Kidney capillary endothelial cell (primary cell): ENCODE measurements around the gene CRYBA1.
"Not testable (repeated sequence)": the region's sequence is repeated elsewhere in the genome, so short reads cannot be mapped to it uniquely, and the experiment has no call there.

Source experiments
- DNase-seq: peaks from one replicate; pipeline ENCODE4 v3.0.0-alpha.2; 2018; ENCODE audit warnings: low spot score

Gene CRYBA1, protein sequence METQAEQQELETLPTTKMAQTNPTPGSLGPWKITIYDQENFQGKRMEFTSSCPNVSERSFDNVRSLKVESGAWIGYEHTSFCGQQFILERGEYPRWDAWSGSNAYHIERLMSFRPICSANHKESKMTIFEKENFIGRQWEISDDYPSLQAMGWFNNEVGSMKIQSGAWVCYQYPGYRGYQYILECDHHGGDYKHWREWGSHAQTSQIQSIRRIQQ

DNA sequence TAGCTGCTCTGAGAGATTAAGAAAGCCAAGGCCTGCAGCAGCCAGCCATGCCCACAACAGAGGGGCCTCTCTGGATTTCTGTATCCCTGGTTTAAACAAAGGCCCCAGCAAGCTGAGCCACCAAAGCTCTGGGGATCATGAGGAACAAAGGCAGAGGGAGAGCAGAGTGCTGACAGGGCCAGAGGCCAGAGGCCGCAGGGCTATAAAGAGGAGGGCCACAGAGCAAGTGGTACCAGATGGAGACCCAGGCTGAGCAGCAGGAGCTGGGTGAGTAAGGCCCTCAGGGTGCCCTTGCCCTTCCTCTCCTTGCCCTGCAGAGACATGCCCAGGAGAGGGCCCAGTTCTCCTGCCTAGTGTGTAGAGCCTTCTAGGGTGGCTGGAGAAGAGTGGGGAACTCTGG, at the start of gene CRYBA1:
Gene CRYBA1 (plus strand): TSS at position 232 of the 400 bp plus-strand sequence. CDS start 5 bp downstream, at position 237.
- no peak for DNase-seq

DNA sequence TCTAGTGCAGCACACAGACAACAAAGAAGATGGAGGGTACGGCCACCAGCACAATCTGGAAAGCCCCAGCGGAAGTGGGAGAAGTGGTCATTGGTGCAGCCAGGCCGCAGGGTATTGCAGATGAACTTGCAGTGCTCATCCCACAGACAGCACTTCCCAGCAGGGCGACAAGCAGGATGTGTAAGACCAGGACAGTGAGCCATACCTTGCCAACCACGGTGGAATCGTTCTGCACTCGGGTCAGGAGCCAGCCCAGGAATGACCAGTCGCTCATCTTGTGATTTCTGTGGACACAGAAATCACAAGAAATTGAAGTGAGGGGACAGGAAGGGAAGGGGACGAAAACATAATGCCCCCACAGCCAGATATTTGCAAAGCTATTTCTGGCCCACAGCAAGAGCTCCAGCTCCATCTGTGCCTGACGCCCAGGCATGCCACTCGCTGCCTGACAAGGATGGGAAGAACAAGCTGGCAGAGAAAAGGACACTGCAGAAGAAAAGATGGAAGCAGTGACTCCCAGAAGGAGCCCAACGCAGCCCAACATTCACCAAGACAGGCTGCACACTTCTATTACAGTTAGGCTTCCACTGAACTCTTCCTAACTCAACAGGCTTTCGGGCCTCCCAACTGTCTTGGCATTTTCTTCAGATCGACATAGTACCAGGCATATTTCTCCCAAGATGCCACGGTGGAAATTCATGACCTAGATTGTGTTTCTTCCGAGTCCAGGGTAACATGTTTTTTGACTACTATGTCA, 49.0 kb upstream of the CRYBA1 start:
- DNase-seq = no peak

DNA sequence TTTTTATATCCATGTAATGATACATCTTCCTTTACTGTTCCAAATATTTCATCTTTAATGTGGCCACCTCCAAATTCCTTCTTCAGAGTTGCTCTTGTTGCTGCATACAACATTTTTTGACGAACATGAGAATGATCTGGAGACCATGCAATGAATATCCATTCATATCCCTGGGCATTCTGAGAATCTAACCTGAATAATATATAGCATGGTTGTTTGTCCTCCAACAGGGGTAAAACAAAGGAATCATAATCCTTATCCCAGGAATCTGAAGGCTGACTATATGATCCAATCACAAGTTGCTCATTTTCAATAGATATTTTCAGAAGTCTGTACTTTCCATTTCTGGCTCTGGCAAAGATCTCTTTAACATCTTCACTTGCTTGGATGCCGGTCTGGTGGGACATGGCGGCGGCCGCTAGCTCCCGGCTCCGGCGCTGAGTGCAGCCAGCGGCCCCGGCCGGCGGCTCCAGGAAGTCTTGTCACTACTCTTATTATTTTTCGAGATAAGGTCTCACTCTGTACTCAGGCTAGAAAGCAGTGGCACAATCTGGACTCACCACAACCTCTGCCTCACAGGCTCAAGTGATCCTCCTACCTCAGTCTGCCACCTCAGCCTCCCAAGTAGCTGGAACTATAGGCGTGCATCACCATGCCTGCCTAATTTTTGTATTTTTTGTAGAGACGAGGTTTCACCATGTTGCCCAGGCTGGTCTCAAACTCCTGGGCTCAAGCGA, 42.4 kb upstream of the CRYBA1 start:
- DNase-seq = not testable (repeated sequence)

DNA sequence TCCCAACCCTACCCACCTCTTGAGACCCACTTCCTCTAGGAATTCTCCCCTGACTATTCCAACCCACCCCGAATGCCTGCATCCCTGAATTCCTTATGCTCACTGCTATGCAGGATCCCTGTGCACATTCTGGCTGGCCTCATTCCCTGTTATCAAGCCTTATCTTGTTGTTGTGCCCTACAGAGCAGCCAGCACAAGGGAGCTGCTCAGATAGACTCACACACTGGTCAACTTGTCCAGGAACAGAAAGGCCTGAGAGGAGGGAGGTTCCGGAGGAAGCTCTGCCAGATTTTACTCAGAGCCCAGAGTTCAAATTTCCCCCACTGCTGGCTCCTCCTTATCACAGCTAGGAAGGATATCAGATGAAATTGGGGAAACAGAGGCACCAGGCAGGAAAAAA, 41.6 kb upstream of the CRYBA1 start:
- no peak for DNase-seq

DNA sequence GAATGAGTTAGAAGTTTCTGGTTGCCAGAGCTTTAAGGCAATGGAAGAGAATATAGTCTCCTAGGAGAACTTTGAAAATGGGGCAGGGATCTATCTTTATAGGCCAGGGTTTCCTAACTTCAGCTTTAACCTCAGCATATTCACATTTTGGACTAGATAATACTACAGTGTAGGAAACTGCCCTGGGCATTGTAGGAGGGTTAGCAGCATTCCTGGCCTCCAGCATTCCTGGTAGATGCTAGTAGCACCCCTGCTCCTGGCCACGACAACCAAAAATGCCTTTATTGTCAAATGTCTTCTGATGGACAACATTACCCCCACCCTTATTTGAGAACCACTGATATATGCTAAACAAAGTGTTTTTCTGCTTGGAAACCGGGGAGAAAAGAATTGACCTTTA, 38.7 kb upstream of the CRYBA1 start:
- no peak for DNase-seq

DNA sequence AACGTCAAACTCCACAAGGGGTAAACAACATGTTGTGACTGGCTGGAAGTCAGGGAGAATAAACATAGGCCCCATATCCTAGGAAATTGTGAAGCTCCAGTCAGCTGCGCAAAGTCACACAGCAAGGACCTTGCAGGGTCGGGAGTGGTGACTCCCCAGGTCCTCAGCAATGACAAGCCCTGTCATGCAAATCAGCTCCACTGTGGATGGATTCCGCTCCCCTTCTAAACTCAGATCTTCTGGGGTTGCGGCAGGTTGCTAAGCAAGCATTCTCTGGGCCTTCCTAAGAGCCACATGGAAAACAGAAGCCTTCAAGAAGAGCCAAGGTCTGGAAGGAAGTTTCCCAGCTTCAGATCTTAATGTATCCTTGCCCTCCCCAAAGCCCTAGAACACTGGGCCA, 37.6 kb upstream of the CRYBA1 start:
- no peak for DNase-seq

DNA sequence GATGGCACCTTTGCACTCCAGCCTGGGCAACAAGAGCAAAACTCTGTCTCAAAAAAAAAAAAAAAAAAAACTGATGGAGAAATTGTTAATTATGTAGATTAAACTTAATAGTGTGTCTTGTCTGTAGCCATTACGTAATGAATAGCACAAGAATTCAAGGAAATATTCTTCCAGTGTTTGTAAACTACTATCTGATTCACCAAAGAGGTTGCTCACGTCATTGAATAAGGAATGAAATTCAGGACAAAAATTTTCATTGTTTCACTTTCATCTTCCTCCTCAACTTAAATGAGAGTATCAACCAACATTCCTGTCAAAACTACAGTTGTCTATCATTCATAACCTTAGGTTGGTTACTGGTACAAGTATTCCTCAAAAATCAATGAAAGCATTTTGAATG, 35.8 kb upstream of the CRYBA1 start:
- DNase-seq = no peak

DNA sequence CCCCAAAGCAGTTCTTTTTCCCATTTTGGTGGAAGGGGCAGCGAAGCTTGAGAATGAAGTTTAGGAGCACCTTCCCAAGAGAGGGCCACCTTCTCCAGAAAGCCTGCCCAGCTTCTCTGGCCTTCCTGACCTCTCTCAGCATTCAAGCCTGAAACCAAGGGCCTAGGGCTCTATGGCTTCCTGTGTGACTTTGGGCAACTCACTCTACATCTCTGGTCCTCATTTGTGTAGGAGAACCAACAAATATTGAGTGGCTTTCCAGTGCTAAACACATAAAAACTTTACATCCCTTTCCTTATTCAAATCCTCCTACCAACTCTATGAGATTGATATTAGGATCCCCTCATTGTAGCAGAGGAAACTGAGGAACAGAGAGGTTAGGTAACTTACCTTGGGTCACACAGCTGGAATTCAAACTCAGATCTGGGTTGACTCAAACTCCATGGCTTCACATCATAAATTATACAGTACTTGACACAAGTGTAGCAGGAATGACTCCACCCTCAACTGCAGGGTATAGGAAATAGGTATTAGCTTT, 34.5 kb upstream of the CRYBA1 start:
- no peak for DNase-seq

DNA sequence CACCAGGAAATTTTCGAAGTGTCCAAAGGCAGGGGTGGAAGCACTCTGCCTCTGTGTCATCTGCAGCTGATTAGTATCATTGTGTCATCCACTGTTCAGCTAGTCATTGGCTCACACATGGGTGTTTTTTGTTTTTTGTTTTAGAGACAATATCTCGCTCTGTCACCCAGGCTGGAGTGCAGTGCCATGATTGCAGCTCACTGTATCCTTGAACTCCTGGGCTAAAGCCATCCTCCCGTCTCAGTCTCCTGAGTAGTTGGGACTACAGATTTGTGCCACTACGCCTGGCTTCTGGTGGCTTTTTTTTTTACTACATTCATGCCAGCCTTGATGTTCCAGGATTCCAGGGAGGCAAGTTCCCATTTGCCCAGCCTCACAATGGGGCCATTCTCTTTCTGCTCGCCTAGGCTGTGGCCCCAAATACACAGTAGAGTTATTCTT, 34.0 kb upstream of the CRYBA1 start:
- DNase-seq = no peak

DNA sequence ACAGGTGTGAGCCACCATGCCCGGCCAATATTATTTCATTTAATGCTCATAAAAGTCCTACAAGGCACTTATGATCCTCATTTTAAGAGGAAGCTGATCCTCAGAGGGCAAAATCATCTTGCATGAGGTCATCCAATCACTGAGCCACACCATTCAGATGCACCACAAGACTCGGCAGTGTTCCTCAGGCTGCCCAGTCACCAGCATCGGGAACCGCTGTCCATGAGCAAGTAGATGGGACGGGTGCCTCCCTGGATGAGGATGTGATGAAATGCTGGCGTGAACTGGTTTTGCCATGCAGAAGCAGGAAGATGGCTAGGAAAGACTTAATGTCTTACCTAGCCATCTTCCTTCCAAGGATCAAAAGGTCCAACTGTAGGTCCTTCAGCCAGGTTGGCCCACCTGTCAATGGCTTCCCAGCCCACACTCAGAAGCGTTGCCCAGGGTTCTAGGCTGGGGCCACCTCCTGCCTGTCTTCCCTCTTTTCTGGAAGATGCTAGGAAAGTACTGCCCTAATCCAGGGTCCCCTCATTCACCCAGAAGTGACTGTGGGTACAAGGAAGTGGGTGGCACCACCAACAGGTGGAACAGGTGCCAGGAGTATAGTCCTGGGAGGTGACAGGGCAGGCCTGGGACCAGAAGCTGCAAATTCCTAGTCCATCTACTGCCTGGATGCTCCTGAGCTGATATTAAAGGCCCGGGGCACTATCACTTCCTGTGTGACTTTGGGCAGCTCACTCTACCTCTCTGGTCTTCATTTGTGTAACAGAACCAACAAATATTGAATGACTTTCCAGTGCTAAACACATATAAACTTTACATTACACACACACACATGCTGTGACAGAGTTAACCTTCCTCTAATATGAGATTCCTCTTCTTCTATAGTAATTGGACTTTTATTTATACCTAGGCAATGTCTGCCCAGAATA, 32.2 kb upstream of the CRYBA1 start:
- no peak for DNase-seq

DNA sequence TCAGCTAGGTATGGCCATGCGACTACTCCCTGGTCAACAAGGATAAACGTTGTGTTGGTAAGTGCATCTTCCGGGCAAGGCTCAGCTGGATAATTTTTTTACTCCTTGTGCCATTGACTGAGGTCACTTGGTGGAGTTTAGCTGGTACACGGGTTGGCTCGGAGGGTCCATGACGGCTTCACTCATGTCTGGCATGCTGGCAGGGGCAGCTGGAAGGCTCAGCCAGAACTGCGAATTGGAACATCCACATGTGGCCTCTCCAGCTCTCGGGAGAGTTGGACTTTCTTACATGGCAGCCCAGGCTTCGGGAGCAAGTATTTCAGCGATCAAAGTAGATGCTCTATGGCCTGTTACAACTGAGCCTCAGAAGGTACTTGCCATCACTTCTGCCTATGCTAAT, 31.5 kb upstream of the CRYBA1 start:
- no peak for DNase-seq

DNA sequence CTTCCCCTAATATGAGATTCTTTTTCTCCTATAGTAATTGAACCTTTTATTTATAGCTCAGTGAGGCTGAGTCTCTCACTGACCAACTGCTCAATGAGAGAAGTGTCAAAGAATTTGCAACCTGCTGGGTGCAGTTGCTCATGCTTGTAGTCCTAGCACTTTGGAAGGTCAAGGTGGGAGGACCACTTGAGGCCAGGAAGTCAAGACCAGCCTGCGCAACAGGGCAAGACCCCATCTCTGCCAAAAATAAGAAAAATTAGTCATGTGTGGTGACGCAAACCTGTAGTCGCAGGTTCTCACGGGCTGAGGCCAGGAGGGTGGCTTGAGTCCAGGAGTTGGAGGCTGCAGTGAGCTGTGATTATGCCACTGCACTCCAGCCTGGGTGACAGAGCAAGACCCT, 30.9 kb upstream of the CRYBA1 start:
- DNase-seq = no peak

DNA sequence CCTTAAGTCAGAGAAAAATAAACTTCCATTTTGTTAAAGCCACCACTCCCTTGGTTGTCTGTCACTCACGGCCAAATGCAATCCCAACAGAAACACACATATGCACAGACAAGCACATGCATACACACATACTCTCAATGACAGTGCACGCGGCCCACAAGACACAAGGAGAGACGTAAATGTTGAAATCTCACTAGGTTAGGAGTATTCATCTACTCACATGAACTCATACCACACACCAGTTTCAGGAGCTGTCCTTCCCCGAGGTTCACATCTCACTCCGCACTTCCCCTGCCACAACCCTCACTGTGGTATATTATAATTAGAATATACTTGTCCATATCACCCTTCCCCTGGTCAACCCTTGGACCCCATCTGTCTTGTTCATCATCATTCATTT, 30.5 kb upstream of the CRYBA1 start:
- DNase-seq = no peak

DNA sequence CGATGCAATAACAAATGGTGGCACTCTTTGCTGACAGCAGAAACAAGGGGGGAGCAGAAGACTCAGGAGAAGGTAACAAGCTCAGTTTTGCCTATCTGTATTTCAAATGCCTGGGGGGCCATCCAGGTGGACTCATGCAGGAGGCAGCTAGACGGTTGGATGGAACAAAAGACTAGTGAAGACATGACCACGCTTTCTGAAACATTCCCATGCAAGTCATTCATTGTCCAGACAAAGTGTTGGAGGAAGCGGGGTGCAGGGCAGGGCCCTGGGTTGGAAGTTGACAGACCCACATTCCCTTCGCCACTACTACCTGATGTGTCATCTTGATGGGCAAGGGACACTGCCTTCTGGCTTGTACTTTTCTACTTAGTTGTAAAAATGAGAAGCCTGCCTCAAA, 29.8 kb upstream of the CRYBA1 start:
- no peak for DNase-seq

DNA sequence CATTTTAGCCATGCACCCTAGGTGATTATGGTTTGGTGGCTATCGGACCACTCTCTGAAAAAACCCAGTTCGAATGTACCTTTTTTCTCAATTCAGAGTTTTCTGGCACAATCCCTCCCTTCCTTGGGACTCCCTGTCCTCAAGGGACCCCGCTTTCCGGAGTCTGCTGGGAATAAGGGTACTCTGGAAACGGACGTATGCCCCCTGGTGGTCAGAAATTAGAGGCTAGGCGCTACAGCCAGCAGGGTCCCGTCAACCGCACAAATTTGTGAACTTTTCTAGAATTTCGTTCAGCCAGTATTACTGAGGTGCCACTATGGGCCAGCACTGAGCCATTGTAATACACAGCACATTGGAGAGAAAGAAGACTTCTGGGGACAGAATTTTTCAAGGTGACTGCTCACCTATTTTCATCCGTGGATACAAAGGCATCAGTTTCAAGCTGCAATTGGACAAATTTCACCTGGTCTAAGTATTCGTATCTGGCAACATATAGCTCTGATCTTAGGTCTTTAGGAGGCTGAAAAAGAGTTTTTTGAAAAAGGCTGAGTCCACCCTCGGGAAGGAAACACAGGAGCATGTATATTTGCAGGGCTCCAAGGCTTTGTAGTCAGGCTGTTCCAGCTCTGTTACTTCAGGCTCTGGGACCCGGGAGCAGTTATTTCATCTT, 27.1 kb upstream of the CRYBA1 start:
- DNase-seq = peak; percentile 72

DNA sequence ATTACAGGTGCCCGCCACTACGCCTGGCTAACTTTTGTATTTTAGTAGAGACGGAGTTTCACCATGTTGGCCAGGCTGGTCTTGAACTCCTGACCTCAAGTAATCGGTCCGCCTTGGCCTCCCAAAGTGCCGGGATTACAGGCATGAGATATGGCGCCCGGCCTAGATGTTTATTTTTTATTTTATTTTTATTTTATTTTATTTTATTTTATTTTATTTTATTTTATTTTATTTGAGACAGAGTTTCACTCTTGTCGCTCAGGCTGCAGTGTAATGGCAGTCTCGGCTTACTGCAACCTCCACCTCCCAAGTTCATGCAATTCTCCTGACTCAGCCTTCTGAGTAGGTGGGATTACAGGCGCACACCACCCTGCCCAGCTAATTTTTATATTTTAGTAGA, 25.3 kb upstream of the CRYBA1 start:
- not testable (repeated sequence) for DNase-seq

DNA sequence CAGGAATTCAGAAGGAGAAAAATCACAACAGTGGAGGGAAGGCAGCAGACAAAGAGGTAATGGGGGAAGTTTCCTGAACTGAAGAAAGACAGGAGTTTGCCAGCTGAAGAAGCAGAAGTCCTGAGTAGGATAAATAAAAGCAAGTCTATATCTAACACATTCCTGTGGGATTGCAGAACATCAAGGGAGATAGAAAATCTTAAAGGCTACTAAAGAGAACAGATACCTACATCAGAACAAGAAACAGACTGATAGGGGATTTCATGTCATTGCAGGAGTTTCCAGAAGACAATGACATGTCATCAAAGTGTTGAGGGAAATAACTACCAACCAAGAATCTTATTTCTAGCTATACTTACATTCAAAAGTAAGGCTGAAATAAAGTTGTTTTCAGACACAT, 21.3 kb upstream of the CRYBA1 start:
- DNase-seq = no peak

DNA sequence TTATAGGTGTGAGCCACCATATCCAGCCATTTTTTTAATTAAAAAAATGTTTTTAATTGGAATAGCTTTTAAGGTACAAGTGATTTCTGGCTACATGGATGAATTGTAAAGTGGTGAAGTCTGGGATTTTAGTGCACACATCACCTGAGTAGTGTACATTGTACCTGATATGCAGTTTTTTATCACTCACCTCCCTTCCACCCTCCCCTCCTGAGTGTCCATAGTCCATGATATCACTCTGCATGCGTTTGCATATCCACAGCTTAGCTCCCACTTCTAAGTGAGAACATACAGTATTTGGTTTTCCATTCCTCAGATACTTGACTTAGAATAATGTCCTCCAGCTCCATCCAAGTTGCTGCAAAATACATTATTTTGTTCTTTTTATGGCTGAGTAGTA, 13.4 kb upstream of the CRYBA1 start:
- no peak for DNase-seq

DNA sequence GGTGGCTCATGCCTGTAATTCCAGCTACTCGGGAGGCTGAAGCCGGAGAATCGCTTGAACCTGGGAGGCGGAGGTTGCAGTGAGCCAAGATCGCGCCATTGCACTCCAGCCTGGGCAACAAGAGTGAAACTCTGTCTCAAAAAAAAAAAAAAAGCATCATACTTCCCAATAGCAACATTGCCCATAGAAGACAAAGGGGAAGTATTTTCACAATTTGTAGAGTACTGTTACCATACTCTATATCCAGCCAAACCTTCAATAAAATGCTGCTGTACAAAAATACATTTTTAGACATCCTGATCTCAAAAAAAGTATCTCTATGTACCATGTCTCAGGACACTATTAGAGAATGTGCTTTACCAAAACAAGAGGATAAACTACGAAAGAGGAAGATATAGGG, 11.7 kb upstream of the CRYBA1 start:
- DNase-seq = not testable (repeated sequence)

DNA sequence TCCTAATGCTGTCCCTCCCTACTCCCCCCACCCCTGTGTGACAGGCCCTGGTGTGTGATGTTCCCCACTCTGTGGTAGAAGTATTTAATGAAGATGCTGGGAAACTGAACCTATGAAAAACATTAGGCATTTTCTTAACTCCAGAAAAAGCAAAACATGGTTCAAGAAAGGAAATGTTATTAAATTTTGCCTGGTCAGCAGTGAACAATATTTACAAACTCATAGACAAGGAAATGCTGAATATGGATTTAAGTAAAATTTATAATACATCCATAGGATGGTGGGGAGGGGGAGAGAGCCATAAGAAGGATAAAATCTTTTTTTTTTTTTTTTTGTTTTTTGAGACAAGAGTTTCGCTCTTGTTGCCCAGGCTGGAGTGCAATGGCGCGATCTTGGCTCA, 10.8 kb upstream of the CRYBA1 start:
- DNase-seq = no peak

DNA sequence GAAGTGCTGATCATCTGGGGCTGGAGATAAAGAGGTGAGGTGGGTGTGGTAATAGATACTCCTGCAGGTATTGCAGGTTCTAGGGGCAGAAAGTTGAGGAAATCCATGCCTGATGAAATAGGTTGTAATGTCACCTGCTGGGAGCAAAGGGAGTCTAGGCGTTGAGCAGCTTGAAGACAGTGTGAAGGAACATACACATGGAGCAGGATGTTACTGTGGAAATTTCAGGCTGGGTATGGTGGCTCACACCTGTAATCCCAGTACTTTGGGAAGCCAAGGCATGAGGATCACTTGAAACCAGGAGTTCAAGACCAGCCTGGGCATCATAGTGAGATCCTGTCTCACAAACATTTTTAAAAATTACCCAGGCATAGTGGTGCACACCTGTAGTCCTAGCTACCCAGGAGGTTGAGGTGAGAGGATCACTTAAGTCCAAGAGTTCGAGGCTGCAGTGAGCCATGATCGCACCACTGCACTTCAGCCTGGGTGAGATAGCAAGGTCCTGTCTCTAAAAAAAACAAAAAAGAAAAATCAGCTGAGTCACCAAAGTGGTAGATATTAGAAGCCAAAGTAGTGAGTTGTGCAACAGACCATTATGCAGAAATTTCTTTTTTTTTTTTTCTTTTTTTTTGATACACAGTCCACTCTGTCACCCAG, 9.1 kb upstream of the CRYBA1 start:
- DNase-seq = no peak
